ENCODE data around the gene PANK4.

DNA sequence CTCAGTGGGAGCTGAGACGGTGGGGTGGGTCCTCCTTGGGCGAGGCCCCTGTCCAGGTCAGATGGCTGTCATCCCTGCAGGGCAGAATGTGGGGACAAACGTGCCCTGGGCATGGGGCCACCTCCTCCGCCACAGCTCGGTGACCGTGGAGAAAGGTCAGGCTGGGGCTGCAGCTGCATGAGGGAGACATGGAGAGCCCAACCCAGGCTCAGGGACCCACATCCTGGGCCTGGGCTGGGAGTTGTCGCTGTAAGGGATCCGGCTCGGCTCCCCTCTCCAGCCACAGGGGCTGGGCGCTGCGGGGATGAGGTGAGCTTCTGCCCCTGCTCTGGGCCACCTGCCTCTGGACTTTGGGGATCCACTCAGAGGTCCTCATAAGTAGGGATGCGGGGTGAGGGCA lies 50.8 kb downstream of the PANK4 start:
- TF ChIP-seq, protein P1, sequence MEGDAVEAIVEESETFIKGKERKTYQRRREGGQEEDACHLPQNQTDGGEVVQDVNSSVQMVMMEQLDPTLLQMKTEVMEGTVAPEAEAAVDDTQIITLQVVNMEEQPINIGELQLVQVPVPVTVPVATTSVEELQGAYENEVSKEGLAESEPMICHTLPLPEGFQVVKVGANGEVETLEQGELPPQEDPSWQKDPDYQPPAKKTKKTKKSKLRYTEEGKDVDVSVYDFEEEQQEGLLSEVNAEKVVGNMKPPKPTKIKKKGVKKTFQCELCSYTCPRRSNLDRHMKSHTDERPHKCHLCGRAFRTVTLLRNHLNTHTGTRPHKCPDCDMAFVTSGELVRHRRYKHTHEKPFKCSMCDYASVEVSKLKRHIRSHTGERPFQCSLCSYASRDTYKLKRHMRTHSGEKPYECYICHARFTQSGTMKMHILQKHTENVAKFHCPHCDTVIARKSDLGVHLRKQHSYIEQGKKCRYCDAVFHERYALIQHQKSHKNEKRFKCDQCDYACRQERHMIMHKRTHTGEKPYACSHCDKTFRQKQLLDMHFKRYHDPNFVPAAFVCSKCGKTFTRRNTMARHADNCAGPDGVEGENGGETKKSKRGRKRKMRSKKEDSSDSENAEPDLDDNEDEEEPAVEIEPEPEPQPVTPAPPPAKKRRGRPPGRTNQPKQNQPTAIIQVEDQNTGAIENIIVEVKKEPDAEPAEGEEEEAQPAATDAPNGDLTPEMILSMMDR (IDR thresholded peaks at IDR 0.05): no peak
- TF ChIP-seq POLR2AphosphoS5 (IDR thresholded peaks at IDR 0.05): no peak
- no peak for TF ChIP-seq POLR2A (IDR thresholded peaks at IDR 0.05)
